HG03064 (cell line): ENCODE data around the gene CAP2.
"Not testable (repeated sequence)": the region's sequence is repeated elsewhere in the genome, so short reads cannot be mapped to it uniquely, and the experiment has no call there.

ENCODE experiments used
- ATAC-seq: cut with Tn5 transposase; IDR thresholded peaks from one replicate; pipeline ENCODE4 v1.9.1; 2021; ENCODE audit warnings: low read depth; ENCODE audit not compliant: unreplicated experiment

The CAP2 gene

GRCh38 chr6:17494919-17495318 lies 101.5 kb downstream of the CAP2 start:
- ATAC-seq, result no peak

DNA sequence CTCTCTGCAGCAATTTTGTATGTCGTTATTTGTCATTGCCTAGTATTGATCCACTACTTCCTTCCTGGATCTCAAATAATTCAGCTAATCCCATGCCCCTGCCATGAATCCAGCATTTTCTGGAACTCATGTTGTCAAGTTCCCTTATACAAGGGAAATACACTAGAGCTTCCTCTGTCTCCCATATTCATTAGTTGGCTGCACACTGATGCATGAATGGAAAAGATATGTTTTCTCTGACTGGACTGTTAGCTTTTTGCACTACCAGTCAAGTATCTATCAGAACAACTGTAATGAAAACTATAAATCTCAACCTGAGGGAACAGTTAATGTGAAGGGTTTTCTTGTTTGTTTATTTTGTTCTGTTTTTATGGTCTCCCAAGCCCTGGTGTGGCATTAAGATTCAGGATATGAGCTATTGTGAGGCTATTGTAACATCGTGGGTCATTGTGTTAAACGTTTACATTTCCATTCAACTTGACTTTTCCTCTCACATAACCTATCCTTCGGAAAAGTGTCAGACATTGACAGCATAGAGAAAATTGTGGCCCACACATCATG lies 104.2 kb downstream of the CAP2 start:
- ATAC-seq, result no peak

DNA sequence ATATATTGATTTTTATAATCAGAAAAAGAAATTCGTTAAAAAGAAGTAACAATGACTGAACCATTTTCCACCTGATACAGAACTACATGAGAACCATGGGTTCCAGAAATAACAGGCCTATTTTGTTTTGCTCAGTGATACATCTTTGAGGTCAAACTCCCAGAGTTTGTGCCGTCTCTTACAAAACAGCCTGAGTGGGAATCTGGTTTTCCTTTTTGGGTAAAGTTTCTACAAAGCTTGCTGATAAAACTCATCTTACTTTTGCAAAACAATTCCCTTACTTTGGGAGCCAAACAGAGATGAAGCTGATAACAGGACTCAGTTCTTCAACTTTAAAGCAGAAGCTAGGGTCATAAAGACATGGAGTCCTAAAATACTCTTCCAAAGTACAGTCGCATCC lies 108.0 kb downstream of the CAP2 start:
- ATAC-seq, result no peak

GRCh38 chr6:17501982-17502704 lies 108.7 kb downstream of the CAP2 start:
- ATAC-seq, result no peak

DNA sequence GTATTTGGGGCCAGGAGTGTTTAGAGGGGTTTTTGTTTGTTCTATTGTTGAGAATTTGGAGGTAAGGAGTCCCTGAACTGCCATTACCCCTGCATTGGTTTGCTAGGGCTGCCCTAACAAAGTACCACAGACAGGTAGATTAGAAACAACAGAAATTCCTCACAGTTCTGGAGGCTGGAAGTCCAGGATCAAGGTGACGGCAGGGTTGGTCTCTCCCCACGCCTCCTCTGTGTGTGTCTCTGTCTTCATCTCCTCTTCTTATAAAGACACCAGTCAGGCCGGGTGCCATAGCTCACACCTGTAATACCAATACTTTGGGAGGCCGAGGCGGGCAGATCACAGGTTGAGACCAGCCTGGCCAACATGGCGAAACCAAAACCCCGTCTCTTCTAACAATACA lies 109.7 kb downstream of the CAP2 start:
- ATAC-seq, result no peak

DNA sequence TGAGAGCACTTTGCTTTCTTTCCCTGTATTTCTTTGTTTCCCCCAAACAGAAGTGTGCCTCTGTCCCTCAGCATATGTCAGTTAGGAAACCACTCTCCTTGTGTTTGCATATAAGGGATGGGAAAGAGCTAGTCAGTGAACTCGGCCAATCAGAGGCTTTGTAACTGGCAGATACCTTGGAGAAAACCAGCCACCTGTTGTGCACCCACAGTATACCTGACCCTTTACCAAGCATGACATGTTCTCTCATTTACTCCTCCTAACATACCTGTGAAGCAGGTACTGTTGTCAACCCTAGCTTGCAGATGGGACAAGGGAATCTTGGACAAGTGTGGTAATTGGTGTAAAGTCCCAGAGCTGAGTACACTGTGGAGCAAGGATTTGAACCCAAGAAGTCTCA lies 110.6 kb downstream of the CAP2 start:
- no peak for ATAC-seq

DNA sequence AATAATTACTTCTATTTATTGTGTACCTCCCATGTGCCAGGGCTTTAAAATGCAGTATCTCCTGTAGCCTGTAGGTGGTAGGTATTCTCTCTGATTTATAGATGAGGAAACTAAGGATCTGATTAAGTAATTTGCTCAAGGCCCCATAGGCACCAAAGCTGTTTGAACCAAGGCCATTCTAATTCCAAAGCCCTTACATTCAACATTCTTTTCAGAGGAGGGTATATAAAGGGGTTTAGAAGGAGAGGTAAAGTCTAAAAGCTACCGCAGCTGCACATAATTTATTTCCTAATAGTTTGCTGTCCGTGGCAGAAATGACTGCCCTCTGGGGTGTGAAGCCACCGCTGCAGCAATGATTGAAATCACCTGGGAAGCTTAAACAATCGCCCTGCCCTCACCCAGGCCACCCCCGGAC lies 111.7 kb downstream of the CAP2 start:
- no peak for ATAC-seq

DNA sequence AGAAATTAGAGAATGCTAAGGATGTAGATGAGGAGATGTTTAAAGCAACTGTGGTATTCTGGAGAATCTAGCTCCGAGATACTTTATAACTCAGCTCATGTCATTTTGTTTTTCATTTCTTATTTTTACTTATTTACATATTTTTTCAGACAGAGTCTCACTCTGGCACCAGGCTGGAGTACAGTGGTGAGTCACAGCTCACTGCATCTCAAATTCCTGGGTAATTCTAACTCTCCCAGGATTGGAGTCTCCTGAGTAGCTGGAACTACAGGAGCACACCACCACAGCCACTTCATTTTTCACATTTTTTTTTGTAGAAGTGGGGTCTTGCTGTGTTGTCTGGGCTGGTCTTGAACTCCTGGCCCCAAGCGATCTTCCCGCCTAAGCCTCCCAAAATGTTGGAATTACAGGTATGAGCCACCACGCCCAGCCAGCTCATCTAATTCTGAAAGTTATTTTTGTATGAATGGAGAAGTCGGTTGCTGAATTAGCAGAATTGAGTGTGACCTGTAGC lies 112.4 kb downstream of the CAP2 start:
- ATAC-seq, result no peak

- no peak for ATAC-seq
These were observed 113.1 kb downstream of the CAP2 start for GRCh38 chr6:17506531-17506930.

DNA sequence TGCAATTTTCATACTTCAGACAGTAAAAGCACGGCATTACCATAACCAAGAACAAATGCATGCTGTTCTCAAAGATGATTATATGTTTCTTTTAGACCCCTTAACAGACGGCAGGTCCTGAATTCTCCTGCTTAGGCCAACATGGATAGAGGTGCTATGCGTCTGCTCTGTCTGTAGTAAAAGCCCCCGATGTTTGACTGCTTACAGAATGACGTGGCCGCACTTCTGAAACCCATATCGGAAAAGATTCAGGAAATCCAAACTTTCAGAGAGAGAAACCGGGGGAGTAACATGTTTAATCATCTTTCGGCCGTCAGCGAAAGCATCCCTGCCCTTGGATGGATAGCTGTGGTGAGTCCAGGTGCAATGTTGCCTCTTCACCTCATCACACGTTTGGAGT lies 113.6 kb downstream of the CAP2 start:
- no peak for ATAC-seq

- ATAC-seq, result no peak
These were observed 117.7 kb downstream of the CAP2 start for GRCh38 chr6:17511084-17511483.

- ATAC-seq, result no peak
These were observed 118.2 kb downstream of the CAP2 start for GRCh38 chr6:17511580-17511979.

GRCh38 chr6:17519120-17519519 lies 125.7 kb downstream of the CAP2 start:
- ATAC-seq, result no peak

DNA sequence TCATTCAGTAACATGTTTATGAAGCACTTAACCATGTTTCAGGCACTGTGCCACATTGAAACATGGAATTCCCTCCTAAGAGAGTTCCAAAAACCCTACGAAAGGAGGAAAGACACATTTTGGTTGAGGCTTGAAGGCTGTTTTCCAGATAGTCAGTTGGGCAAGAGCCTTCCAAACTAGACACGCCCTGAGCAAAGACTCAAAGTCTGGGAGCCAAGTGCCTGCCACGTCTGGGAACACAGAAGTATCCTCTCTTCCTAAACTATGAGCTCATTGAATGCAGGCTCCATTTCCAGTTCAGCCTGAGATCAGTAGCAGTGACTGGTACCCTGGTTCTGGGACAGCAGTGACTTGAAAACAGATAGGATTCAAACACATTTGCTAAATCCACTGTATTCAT lies 132.2 kb downstream of the CAP2 start:
- no peak for ATAC-seq

DNA sequence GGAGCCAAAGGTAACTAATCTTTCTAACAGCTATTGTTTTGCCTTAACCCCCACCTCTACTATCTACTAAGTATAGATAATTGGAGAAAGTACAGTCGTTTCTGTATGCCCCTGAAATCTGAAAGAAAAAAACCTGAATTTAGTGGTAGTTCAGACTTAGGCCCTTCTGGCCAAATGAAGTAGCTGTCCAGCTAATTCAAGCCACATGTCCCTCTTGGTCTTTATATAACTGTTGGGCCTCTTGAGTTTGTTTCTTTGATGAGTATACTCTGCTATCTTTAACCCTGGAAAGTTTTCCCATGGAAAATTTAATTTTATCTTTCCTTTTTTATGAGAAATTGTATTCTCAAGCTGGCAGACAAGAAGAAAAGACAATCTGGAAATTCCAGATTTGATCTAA lies 133.7 kb downstream of the CAP2 start:
- no peak for ATAC-seq

DNA sequence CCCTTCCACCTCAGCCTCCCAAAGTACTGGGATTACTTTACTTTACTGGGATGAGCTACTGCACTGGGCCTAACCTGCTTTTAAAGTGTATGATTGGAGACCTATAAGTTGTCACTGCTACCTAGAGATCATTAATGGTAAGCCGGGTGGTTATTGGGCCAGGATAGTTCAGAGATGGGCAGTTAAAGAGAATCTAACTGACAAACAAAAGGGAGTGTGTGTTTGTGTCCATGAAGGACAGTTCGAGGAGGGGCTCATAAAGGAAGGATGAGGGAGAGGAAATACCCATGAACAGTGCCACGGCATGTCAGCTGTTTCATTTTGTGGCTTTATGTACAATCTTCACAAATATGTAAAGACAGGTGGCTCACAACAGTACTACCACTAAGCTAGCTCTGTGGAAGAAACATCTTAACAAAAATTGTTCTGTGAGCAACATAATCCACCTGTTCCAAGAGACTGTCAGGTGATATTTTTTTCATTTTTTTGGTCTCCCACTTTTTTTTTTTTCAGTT lies 137.0 kb downstream of the CAP2 start:
- no peak for ATAC-seq

DNA sequence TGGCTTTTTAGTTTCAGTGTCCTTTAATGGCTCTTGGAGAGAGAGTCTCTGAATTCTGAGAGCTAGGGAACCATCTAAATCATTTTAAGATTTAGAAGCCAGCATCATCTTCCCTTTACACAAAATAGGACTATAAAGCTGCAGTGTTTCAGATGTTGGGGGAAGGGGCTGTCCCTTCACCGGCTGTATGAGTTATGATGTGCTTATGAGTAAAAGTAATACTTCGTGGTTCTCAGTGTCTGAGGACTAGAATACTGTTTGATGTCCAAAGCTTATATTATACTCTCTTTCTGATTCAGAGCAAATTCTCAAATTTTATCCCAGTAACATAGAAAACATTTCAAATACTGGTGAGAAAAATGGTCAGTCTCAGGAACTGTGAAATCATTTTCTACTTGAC lies 143.2 kb downstream of the CAP2 start:
- ATAC-seq, result no peak

DNA sequence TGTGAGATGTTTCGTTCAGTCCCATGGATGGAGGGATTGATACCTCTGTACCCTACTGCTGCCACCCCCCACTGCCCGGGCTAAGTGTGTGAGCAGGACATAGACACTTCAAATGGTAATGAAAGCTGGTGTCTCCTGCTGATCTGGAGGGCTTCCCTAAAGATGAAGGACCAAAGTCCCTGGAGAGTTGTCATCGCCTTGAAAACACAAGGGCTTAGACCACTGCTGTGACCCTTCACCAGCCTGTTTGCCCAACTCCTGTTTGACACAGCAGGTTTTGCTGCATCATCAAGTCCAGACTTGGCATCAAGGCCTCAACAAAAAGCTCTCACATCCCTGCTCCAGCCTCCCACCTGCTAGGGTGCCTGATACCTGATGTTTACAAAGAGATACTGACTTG lies 148.8 kb downstream of the CAP2 start:
- no peak for ATAC-seq

GRCh38 chr6:17545681-17546080 lies 152.3 kb downstream of the CAP2 start:
- ATAC-seq, result not testable (repeated sequence)

DNA sequence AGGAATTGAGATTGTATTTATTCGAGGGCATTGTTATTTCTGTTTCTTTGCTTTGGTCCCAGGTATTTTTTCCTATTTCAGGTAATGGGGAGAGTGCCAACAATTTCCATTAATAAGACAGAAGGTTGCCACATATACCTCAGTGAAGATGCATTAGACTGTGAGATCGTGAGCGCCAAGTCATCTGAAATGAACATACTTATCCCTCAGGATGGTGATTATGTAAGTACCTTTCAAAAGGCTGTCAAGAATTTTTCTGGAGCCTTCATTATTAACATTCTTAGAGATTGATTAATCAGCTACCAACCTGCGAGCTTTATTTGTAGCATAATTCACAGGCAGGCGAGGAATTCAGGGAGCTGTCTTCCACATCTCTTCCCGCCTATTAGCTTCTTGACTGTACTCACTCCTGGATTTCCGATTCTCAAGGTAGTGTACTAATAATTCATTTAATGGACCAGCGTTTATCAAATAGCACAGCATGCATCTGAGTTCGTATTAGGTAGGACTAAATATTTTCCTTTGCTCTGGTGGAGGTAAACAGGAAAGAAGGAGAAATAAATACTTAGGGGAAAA lies 158.1 kb downstream of the CAP2 start:
- no peak for ATAC-seq

- no peak for ATAC-seq
These were observed 159.5 kb downstream of the CAP2 start for GRCh38 chr6:17552861-17553260.

GRCh38 chr6:17556014-17556413 lies 162.6 kb downstream of the CAP2 start:
- no peak for ATAC-seq
